Left ventricle myocardium superior (tissue), 1 donor: ENCODE measurements around the gene FUT7. TPM values are rescaled to one million over a fixed set of nuclear protein-coding genes. Genes with fewer than 3 reads are reported as not detected.

ENCODE experiments used
- ATAC-seq: fragments of 200-7000 bp; cut with Tn5 transposase; one replicate; pipeline ENCODE4 v1.9.1; 2020; ENCODE audit warnings: mild to moderate bottlenecking, moderate library complexity
- DNase-seq: peaks from one replicate; pipeline ENCODE4 v3.0.0-alpha.2; 2020
- intact Hi-C: fragments of 100-400 bp; cut with micrococcal nuclease; formaldehyde crosslinking; loops from one replicate; pipeline ENCODE4 v1.11.0; 2022
- long read RNA-seq: library from polyadenylated mRNA; unstranded; transcript quantifications from one replicate; pipeline ENCODE4 v2.0.0, GENCODE V29; 2021
- total RNA-seq: library from RNA; stranded (reverse); fragmentation: NEBNext Ultra II Directional; extraction: Animal tissue kit (Norgen Biotek cat#: 25700); gene quantifications from one replicate; pipeline ENCODE4 v1.2.1, GENCODE V29; 2021
- donor health status: DM: no; HTN: yes; CAD: no; lungs with severe emphysema.

FUT7 gene
- 0.17 TPM for total RNA-seq
- long read RNA-seq, result 0 reads

- intact Hi-C loops, result no loop called here
- DNase-seq (peak; percentile 50), ATAC-seq (no peak)
Observed at GRCh38 chr9:137031904-137032640, at the start of gene FUT7. Gene FUT7, minus strand, starts transcription at chr9:137032088. Its CDS starts 97 bp downstream, at chr9:137031991.

- DNase-seq, result no peak
- intact Hi-C loops, result no loop called here
- no peak for ATAC-seq
Observed at GRCh38 chr9:137080260-137081122, 48.6 kb upstream of the FUT7 start.

DNA sequence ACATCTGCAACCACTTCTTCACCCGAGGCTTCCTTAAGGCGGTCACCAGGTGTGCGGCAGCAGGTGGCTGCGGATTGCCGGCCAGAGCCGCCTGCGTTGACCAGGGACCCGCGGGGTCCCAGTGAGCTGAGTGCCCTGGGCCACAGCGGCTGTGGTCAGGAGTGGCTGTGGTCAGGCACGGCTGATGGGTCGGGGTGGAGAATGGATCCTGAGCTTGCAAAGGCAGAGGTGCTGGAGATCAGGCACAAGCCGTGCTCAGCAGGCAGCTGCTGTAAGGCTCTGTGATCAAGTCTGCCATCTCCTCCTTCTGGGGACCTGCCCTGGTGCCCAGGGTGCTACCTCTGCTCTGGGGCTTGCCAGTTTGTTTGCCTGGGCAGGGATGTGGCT is 47.5 kb upstream of the FUT7 start:
- ATAC-seq (no peak), DNase-seq (no peak)
- intact Hi-C loops, result no loop called here

GRCh38 chr9:137078701-137079400 is 47.0 kb upstream of the FUT7 start:
- intact Hi-C loops, result no loop called here
- ATAC-seq, result no peak
- no peak for DNase-seq

DNA sequence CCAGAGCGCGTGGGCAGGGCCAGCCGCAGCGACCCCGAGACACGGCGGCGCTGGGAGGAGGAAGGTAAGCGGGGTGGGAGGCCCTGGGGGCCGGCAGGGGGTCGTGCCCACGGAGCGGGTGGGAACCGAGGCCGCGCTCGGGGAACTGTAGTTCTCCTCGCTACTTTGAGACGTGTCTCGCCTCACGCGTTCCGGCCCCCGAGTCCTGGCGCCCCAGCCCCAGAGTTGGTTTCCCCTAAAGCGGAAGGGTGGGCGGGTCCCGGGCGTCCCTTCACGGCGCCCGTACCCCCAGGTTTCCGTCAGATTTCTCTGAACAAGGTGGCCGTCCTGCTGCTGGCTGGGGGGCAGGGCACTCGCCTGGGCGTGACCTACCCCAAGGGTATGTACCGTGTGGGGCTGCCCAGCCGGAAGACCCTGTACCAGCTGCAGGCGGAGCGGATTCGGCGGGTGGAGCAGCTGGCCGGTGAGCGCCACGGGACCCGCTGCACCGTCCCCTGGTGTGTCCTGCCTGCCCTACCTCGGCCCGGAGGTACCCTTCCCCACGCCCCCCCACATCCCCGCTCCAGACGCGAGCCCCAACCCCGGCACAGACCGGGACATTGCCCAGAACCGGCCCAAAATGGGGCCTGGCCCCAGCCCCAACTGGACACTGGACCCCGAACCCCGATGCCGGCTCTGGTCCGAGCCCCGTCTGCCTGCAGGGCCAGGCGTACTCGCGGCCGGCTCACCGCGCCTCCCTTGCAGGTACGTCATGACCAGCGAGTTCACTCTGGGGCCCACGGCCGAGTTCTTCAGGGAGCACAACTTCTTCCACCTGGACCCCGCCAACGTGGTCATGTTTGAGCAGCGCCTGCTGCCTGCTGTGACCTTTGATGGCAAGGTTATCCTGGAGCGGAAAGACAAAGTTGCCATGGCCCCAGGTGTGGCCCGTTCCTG is 46.1 kb upstream of the FUT7 start:
- ATAC-seq (peak; percentile 13), DNase-seq (peak; percentile 60)

GRCh38 chr9:137077010-137077747 is 45.3 kb upstream of the FUT7 start, which contains the start of gene UAP1L1:
Gene UAP1L1, plus strand, starts transcription at chr9:137077517. Its CDS starts 16 bp downstream, at chr9:137077533.
- intact Hi-C loops, result no loop called here
- DNase-seq (peak; percentile 91), ATAC-seq (peak; percentile 78)

More for the DNA sequence above, 46.1 kb upstream of the FUT7 start:
- intact Hi-C loops, result no loop called here

- ATAC-seq, result no peak
- intact Hi-C loops, result no loop called here
Observed at GRCh38 chr9:137076636-137077009, 44.7 kb upstream of the FUT7 start.

DNA sequence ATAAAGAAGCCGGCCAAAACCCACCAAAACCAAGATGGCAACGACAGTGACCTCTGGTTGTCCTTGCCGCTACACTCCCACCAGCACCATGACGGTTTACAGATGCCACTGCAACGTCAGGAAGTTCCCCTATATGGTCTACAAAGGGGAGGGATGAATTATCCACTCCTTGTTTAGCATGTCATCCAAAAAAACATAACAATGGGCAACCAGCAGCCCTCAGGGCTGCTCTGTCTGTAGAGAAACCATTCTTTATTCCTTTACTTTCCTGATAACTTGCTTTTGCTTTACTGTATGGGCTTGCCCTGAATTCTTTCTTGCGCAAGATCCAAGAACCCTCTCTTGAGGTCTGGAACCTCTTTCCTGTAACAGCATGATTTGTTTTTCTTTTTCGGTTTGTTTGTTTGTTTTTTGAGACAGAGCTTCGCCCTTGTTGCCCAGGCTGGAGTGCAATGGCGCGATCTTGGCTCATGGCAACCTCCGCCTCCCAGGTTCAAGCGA is 43.4 kb upstream of the FUT7 start:
- DNase-seq (no peak), ATAC-seq (no peak)
- intact Hi-C loops, result no loop called here

More at GRCh38 chr9:137076636-137077009, 44.7 kb upstream of the FUT7 start:
- DNase-seq, result no peak

DNA sequence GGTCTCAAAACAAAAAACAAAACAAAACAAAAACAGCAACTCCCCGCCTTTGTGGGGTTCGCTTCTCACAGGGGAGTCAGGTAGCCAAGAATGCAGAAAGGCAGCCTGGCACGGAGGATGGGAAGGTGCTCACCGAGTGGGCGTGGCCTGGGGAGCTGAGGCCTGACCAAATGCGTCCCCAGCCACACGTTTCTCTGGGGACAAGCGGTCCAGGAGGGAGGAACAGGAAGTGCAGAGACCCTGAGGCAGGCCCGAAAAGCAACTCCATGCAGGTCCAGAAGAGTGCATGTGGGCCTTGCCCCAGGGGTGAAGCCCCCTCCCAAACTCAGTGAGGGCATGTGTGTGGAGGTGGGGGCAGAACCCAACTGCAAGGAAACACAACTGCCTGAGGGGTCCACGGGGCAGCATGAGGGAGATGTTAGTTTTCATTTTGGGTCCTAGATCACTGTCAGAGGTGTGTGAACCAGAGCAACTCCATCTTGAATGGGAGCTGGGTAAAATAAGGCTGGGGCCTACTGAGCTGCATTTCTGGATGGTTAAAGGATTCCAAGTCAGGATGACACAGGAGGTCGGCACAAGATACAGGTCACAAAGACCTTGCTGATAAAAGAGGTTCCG is 42.9 kb upstream of the FUT7 start:
- DNase-seq (no peak), ATAC-seq (no peak)
- intact Hi-C loops, result no loop called here

DNA sequence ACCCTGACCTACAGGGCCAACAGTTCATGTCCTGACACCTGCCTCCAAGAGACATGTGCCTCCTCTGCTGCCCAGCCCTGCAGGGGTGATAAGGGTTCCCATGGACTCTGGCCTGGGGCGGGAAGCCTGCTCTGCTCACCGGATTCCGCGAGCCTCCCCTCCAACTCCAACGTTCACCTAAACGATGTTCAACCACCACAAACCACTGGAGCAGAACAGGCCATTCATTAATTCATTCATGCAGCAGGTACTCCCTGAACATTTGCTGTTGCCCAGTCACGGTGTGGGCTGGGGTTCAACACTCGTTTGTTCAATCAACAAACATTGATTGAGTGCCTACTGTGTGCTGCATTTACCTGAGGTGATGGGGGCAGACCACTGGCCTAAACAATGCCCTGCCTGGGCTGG is 42.1 kb upstream of the FUT7 start:
- no peak for ATAC-seq
- no peak for DNase-seq
- intact Hi-C loops, result no loop called here

GRCh38 chr9:137071282-137071681 is 39.4 kb upstream of the FUT7 start:
- ATAC-seq (no peak), DNase-seq (no peak)
- intact Hi-C loops, result no loop called here

DNA sequence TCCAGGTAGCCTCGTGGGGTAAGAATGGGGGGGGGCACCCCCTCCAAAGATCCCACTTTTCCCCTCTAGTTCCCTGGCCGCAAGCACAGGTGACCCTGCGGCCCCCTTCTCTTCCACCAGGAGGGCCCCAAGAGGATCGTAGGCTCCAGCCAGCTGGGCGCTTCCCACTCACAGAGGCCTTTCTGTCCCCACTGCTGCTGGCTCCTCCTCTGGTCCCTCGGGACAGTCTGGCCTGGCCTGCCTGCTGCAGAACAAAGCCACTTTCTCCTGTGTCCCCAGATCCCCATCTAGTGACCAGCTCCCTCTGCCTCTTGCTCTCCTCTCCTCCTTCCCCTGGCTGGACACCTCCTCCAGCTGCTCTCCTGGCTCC is 39.0 kb upstream of the FUT7 start:
- DNase-seq (peak; percentile 75), ATAC-seq (peak; percentile 62)
- intact Hi-C loops, result no loop called here

DNA sequence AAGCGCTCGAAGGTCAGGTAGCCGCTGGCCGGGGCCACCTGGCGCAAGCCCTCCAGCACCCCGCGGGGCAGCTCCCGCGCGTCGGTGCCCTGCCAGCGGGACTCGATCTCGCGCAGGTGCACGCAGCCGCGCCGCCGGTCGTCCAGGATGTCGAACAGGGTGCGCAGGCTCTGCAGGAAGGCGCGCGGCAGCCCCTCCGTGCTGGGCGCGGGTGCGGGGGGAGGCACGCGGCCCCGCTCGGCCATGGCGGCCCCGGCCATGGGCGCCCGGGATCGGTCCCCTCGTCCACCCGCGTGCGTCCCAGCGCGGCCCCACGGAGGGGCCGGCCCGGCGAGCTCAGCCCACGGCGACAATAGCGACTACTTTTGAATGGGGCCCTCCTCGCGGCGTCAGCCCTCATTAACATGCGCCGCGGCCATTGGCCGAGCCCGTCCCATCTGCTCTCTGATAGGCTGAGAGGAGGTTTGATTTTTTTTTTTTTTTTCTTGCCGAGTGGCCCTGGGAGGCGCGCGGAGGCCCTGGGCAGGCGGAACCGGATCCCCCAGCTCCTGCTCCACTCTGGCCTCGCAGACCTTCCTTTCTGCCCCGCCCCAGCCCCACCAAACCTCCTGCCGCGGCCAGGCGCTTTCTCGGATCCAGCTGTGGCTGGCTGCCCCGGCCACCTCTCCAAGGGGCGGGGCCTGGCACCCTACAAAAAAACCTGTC is 38.5 kb upstream of the FUT7 start, which contains the start of gene SAPCD2:
SAPCD2 (minus strand) TSS at position 357 of the 705 bp plus-strand sequence; CDS start at position 260, 97 bp downstream.
- ATAC-seq, result peak; percentile 94

DNA sequence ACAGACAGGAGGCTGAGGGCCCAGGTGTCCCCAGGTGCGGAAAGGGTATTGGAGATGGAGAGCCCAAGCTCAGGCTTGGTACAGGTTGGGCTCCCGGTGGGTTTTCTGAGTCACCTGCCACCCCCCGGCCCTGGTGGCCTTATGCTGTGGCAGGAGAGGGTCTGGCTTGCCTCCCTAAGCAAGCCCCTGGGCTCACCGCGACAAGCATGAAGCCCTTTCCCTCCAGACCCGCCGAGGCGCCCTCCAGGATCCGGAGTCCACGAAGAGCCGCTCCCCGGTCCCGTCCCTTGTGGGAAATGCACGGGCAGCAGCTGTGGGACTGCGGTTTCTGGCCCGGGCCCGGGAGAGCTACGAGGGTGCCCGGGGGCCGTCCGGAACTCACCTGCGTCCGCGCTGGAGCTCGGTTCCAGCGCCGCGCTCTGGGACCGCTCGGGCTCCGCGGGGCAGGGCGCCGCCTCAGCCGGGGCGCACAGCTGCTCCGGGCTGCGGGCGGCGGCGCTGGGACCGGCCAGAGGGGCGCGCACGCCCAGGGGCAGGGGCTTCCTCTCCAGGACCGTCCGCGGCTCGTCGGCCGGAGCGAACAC is 37.7 kb upstream of the FUT7 start:
- DNase-seq, result peak; percentile 27
- intact Hi-C loops, result no loop called here

More for the DNA sequence above, 38.5 kb upstream of the FUT7 start, which contains the start of gene SAPCD2:
- intact Hi-C loops, result no loop called here
- peak; percentile 93 for DNase-seq

DNA sequence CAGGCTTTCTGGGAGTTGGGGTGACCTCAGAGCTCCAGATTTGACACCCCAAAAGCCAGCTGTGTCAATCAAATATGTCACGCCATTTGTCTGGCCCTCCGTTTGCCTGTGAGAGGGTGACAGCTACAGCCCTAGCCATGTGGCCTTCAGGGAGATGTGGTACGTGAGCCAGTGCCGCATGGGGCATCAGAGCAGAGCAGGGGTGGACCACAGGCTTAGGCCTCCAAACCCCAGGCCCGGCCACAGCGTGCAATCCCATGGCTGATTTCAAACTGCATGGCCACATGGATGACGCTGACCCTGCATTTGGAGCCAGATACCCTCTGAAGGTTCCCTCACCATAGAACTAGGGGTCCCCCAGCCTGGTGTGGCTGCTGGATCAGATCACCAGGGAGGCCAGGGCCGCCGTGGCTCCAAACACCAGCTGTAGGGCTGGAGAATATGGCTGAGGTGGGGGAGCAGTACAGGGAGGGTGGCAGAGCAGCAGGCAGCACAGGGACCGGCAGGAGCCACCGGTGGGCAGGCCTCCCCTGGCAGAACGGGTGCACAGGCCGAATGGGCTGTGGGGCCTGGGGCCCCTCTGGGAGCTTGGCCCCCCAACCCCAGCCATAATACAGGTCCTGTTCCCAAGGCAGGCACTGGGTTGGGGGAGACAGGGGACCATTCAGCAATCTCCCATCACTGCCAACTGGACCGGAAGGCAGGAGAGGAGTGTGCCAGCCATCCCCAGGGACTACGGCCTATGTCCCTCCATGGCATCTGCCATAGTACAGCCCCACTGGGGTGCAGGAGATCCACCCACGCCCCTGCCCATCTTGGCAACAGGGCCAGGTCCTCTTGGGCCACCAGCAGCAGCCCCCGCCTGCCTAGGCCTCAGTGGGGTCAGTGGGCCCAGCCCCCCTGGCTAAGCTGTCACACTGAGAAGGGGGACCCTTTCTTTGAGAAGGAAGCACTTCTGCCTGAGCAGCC is 36.9 kb upstream of the FUT7 start:
- ATAC-seq (no peak), DNase-seq (peak; percentile 20)
- intact Hi-C loops, result no loop called here

More for the DNA sequence above, 37.7 kb upstream of the FUT7 start:
- ATAC-seq, result no peak
